GM21723 (cell line): ENCODE results near the gene RTP2.

Experiments used
- ATAC-seq: cut with Tn5 transposase; IDR thresholded peaks from one replicate; pipeline ENCODE4 v1.9.1; 2021; ENCODE audit warnings: mild to moderate bottlenecking, moderate library complexity; ENCODE audit not compliant: unreplicated experiment

Gene RTP2

DNA sequence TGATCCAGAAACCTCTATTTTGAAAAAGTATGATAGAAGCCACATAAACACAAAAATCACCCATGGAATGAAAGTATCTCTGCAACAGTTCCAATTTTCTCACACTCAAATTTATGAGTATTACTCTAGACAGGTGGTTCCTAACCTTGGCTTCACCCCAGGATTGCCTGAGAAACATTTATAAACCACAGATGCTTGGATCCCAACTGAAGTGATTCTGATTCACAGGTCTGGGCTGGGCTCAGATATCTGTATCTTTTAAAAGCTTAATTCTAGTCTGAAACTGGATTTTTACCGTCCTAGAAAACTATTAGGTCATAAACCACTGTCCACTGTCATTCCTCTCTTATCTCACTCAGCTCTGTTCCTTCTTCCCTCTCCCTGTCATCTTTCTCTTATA lies 24.8 kb downstream of the RTP2 start:
- no peak for ATAC-seq

GRCh38 chr3:187673012-187673411 lies 29.3 kb downstream of the RTP2 start:
- no peak for ATAC-seq

DNA sequence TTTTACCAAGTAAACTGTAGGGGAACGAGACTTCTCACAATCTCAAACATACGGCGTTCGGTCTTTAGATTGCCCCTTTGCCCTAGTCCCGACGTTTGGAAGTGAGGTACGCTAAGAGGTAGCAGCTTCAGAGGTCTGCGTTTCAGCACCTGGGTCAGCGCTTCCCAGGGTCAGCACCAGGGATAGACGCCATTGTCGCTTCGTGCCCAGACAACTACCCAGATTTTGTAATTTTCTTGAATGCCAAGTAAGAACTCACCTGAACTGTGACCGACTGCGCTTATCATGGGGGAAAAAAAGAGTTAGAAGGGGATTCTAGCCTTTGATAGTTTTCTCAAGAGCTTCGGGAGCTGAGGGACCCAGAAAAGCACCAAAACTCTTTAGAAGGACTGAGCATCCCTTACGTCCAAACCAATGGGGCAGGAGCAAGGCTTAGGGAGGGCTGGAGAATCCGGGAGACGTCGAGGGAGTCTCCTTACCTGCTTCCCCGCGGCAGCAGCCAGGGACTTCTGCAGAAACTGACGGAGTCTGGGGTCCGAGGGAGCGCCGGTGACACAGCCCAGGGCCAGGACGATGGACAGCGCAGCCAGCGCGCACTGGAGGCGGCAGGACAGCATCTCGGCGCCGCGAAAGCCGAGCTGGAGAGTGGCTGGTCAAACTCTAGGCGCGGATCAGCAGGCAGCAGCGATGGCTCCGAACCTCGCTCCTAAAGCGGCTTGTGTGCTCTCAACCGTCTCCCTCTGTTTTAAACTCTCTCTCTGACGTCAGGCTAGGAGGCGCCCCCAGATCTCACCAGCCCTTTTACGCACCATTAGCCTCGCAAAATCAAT lies 32.5 kb downstream of the RTP2 start, which contains the start of gene SST:
SST (minus strand) TSS at position 720 of the 830 bp plus-strand sequence; CDS start at position 617, 103 bp downstream.
- no peak for ATAC-seq

DNA sequence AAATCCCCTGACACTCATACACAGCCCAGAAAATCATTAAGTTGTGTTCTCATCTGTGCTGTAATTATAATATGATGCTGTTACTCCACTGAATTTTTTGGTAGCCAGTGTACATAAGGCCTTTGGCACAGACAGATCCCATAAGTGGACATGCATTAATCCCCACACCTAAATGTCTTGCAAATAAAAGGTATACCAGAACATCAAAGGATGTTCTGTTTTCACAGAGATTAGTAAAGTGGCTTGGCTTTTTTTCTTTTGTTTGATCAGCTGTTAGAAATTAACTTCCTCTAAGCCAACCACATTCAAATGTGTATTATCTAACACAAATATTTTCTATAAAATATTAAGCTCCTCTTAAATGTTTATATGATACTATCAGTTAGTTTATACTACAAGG lies 34.8 kb downstream of the RTP2 start:
- ATAC-seq, result no peak

- no peak for ATAC-seq
Measured at GRCh38 chr3:187665764-187666402, 36.5 kb downstream of the RTP2 start.

DNA sequence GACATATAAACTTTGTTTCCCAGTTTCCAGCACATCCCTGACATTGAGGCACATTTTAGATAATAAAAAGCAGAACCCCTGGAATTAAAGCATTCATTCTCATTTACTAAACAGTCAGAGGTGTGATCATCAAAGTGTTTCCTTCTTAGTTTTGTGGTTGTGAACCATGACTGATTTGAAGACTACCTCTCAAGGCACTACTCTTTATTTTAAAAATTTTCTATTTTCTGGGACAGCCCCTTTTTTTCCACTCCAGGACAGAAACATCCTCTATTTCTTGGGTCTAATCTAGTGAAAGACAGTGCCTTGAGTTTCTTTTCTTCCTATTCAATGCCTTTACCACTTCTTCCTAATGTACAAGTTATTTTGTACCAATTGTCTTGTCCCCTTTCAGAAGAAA lies 37.3 kb downstream of the RTP2 start:
- no peak for ATAC-seq

DNA sequence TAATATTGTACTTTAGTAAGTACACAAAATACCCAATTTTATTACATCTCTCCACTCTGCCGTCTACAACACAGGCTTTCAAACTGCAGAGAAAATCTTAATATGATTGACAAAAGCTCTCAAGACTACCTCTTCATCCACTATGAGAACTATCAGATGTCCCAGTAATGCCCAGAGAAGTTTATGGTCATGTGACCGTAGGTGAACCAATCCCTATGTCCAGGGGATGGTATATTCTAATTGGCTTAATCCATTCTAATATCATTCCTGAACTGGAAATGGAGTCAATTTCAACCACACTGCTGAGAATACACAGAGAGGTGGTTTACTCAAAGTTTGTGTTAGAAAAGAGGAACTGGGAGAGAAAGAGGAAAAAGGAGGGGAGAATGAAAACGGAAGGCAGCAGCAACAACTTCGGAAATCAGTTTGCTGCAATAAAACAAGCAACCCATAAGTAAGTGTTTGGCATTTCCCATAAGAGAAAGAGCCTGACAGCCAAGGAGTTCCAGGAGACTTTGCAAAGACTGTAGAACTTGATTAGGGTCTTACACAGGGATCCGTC lies 39.4 kb downstream of the RTP2 start:
- no peak for ATAC-seq

- no peak for ATAC-seq
Measured at GRCh38 chr3:187661267-187661666, 41.1 kb downstream of the RTP2 start.

- no peak for ATAC-seq
Measured at GRCh38 chr3:187651282-187651681, 51.1 kb downstream of the RTP2 start.
